Activated CD4-positive, alpha-beta T cell treated with anti-CD3 and anti-CD28 coated beads, Interleukin-10, Interleukin-2, amounts not matched to agents 100 ng/mL and 50 ng/mL, durations not matched to agents 16 hours and 8 hours (primary cell): ENCODE results near the gene ONECUT2.

ENCODE experiments used
- DNase-seq: peaks from one replicate; pipeline ENCODE4 v3.0.0-alpha.2; 2020

Gene ONECUT2

DNA sequence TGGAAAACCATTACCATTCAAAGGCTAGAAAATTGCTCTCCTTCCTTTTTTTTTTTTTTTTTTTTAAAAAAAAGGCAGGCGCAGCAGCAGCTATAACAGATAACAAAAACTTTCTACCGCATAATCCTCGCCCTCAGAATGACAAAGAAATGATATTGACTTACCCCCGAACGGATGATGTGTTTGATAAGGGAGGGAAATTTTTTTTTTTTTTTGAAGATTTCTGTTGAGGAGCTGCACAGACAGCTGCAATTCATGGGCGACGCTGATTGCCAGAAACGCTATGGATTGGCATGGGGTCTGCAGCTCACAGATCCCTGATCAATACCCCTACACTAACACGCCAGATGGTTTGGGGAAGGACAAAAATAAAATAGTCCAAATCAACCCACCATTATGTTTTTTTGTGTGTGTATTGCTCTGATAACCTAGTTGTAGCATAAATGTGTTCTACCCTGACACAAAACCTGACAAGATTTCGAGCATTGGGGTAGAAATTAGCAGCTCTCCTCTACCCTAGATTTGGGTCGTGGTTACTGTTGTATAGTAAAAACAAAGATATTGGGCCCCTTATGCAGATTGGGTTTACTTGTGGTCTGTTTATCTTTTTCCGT lies 3.6 kb upstream of the ONECUT2 start:
- no peak for DNase-seq

- no peak for DNase-seq
Measured at GRCh38 chr18:57432140-57432539, 3.0 kb upstream of the ONECUT2 start.

DNA sequence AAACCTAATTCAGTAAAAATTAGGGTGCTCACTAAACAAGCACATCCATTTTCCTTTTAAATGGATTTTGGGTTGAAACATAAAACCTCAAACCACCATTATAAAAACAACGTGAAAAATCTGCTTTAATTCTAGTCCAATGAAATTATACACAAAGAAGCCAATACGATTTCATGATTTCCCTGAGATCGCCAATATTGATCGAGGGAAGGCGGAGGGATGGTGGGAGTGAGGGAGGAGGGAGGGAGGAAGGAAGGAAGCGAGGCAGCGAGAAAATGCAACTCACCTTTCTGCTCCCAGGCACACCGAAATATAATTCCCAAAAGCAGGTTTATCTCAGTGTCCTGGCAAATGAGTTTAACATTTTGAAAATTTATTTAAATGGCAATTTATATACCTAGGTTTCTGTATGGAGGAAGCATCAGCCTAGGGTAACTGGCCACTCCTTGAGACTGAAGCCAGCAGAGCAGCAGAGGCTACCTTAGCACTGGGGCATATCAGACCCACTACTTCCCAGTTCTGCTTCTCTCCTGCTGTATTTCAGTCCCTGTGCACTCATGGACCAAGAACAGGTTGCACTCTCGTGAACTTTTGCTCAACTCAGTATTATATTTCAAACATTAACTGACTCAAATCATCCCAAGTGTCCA lies 2.3 kb upstream of the ONECUT2 start:
- no peak for DNase-seq

DNA sequence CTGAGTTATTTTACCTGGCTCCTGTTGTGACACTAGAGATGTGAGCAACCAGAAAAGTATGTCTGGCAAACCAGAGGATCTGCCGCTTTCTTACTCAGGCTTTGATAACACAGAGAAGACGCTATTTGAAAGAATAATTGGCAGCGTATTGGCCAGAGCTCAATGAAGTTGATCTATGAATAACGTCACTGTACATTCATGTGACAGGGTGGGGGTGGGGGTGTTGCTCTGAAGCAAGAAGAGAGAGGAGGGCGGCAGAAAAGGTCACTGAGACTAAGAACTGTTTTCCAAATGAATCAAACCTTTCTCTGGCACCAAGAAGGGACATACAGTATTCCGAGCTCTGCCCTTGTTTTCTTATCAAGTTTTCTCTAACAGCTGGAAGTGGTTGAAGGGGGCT lies 1.7 kb upstream of the ONECUT2 start:
- DNase-seq: no peak

DNA sequence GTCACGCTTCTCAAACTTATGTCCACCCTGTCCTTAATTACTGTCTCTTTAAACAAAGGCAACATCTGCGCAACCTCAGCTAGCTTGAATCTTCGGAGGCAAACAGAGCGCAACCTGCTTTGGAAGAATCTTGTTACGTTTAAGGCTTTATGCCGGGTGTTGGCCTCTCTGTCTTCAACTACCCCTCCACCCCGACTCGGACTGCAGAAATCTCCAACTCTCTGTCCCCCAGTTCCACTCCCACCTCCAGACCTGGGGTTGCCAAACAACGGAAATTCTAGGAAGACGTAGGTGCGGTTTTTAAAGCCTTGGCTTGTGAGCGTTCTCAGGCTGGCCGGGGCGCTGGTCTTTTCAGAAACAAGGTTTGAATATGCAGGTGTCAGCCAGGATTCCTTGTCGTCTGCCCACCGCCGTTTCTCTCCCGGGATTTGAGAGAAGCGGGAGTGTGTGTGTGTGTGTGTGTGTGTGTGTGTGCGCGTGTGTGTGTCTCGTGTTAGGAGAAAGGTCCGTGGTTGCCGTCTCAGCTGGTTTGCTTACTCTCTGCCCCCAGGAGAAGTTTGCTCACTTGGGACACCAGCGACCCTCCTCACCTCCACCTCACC lies 1.1 kb upstream of the ONECUT2 start:
- no peak for DNase-seq

GRCh38 chr18:57435846-57436190 lies 644 bp downstream of the ONECUT2 start:
- no peak for DNase-seq

DNA sequence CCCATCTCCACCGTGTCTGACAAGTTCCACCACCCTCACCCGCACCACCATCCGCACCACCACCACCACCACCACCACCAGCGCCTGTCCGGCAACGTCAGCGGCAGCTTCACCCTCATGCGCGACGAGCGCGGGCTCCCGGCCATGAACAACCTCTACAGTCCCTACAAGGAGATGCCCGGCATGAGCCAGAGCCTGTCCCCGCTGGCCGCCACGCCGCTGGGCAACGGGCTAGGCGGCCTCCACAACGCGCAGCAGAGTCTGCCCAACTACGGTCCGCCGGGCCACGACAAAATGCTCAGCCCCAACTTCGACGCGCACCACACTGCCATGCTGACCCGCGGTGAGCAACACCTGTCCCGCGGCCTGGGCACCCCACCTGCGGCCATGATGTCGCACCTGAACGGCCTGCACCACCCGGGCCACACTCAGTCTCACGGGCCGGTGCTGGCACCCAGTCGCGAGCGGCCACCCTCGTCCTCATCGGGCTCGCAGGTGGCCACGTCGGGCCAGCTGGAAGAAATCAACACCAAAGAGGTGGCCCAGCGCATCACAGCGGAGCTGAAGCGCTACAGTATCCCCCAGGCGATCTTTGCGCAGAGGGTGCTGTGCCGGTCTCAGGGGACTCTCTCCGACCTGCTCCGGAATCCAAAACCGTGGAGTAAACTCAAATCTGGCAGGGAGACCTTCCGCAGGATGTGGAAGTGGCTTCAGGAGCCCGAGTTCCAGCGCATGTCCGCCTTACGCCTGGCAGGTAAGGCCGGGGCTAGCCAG lies 1.2 kb downstream of the ONECUT2 start:
- DNase-seq: no peak

GRCh38 chr18:57436965-57437333 lies 1.8 kb downstream of the ONECUT2 start:
- no peak for DNase-seq

- DNase-seq: no peak
Measured at GRCh38 chr18:57437402-57437765, 2.2 kb downstream of the ONECUT2 start.

DNA sequence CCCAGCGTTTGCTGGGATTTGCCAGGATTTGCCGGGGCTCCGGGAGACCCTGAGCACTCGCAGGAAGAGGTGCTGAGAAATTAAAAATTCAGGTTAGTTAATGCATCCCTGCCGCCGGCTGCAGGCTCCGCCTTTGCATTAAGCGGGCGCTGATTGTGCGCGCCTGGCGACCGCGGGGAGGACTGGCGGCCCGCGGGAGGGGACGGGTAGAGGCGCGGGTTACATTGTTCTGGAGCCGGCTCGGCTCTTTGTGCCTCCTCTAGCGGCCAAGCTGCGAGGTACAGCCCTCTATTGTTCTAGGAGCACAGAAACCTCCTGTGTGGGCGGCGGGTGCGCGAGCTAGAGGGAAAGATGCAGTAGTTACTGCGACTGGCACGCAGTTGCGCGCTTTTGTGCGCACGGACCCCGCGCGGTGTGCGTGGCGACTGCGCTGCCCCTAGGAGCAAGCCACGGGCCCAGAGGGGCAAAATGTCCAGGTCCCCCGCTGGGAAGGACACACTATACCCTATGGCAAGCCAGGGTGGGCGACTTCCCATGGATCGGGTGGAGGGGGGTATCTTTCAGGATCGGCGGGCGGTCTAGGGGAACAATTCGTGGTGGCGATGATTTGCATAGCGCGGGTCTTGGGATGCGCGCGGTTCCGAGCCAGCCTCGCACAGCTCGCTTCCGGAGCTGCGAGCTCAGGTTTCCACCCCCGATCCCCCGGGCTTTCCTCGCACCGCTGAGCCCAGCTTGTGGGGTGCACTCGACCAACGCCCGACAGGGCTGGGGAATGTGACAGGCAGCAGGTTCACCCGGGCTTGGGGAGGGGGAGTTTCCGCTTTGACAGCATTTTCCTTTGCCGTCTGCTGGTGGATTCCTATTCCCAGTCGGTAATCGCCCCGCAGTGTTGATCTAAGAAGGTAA lies 2.8 kb downstream of the ONECUT2 start:
- peak; percentile 80 for DNase-seq

- peak; percentile 19 for DNase-seq
Measured at GRCh38 chr18:57438743-57439608, 3.8 kb downstream of the ONECUT2 start.

GRCh38 chr18:57439609-57439968 lies 4.4 kb downstream of the ONECUT2 start:
- DNase-seq: no peak

- DNase-seq: no peak
Measured at GRCh38 chr18:57439985-57440330, 4.8 kb downstream of the ONECUT2 start.

DNA sequence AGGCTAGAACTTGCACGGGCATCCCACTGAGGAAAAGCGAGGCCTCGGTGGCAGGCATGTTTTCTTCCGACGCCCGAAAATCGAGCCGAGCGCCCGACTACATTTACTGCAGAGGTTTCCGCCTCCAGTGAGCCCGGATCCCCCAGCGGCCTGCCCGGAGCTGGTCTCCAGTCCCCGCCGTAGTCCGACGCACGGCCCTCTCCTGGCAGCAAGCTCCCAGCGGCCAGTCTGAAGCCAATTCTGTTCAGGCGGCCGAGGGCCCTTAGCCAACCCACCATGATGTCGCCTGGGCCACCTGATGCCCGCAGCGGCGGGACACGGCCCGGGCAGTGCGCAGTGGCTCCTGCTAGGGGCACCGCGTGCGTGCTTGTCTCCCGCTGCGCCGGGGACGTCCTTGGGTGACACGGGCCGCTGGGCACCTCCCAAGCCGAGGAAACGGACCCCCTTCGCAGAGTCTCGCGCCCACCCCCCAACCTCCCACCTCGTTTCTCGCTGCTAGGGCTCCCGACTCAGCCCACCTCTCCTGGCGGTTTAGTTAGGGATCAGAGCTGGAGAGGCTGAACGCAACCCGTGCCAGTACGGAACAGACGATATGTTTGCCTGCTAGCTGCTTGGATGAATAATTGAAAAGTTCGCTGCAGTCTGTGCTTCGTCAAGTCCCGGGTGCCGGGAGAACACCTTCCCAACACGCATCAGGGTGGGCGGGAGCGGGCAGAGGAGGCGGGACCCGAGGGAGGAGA lies 5.3 kb downstream of the ONECUT2 start:
- no peak for DNase-seq

GRCh38 chr18:57441071-57441794 lies 6.1 kb downstream of the ONECUT2 start:
- peak; percentile 73 for DNase-seq

GRCh38 chr18:57443247-57443646 lies 8.1 kb downstream of the ONECUT2 start:
- no peak for DNase-seq

GRCh38 chr18:57443702-57444101 lies 8.5 kb downstream of the ONECUT2 start:
- DNase-seq: no peak

DNA sequence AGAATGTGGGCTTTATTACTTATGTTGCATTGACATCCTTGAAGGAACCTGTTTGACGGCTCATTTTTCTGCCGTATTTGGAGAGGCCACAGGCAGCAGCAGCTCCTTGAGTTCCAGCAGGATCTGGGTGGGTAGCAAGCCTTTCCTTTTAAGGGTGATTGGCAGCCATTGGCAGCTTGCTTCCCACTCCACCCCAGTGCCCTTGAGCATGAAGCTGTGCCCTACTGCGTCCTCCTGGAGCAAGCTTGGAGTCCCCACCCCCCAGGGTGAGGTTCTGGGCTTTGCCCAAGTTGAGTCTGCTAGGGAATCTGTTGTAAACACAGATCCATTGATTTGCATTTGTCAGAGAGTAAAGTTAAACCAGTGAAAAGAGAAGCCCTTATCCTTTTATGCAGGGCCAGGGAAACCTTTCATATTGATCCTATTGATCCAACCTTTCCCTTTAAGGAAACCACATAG lies 9.2 kb downstream of the ONECUT2 start:
- DNase-seq: no peak

- DNase-seq: no peak
Measured at GRCh38 chr18:57445488-57446319, 10.5 kb downstream of the ONECUT2 start.

DNA sequence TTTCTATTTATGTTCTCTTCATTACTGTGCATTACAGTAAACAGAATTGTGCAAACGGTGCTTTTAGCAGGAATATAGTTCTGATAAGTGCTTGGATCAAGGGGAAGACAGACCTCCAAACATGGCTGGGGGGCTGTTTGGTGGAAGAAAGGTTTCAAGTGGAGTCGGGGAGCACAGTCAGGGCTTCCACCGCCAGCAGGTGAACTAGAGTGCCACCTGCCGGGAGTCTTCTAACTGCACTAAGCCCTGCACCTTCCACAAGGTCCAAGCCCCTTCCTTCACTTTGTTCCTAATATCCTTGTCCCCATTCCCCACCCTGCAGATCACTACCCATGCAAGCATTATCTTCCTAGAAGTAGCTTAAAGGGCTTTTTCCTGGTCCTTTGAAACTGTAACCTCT lies 11.1 kb downstream of the ONECUT2 start:
- DNase-seq: peak; percentile 42
